Heart left ventricle (tissue), 13 donors: ENCODE data around the gene ZEB2.

Experiments used
- CTCF ChIP-seq, 12 donors: fragments of 200-600 bp; sonication (generic) in 4 of 12; IDR thresholded peaks; one replicate each; pipeline versions ENCODE4 v1.5.0 to v1.8.0; 2018 to 2022; ENCODE audit warnings: antibody characterized with exemption in 12 of 12, mild to moderate bottlenecking in 5 of 12
- POLR2A ChIP-seq, 2 donors: fragments of 450-650 bp; IDR thresholded peaks; one replicate each; pipeline ENCODE4 v1.6.1; 2017; ENCODE audit warnings: antibody characterized with exemption in 2 of 2, mild to moderate bottlenecking in 2 of 2, moderate library complexity in 2 of 2
- donor health status: ischemic (EF 13 %, LVEDD 7.1; RV severe dilation, severe dysfunction).
- donor health status: DM: no; HTN: yes; CAD: no.
- donor health status: DM: no; HTN: no; CAD: no.
- donor health status: ischemic (EF 25% LVEDD 6.9; RV normal size, moderate dysfunction).
- donor health status: ischemic (EF 25% LVEDD 5.7; RV mildly dilated, moderate dysfunction).
- donor health status: ischemic (EF 35%, LVEDD 5.7; RV mildly dilated, moderate dysfunction).
- donor health status: nonischemic (EF 11% LVEDD 7.7; RV severe dilation, severe dysfunction).
- donor health status: DM: yes; HTN: yes; CAD: no.
- donor health status: PGD.
- donor health status: ischemic (EF 29% LVEDD 5.4; RV normal size, mild dysfunction).
- donor health status: nonischemic (EF 23%, LVEDD 6.1; RV moderate dilation, normal function).

GRCh38 chr2:144430722-144431391 lies 89.1 kb downstream of the ZEB2 start:
- TF ChIP-seq CTCF (IDR thresholded peaks at IDR 0.05) (no peak), POLR2A (IDR thresholded peaks at IDR 0.05) (no peak)
